Measurements from ENCODE around the gene S100B.

DNA sequence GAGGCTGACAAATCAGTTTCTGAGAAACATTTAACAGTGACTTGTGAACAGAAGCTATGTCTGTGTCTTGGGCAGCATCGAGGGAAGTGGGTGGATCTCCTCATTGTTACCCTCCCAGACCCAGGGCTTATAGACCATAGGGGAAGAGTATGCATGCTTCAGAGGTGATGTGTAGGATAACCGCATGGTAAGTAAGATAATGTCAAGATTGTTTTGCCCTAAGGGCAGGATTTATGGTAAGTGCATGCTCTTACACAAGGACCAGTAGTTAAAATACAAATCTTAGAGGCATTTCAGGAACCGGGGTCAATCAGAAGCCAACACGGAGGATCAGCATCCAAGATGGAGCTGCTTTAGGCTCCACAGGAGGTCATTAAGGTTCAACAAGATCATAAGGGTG is 22.8 kb upstream of the S100B start:
- TF ChIP-seq, protein P1, sequence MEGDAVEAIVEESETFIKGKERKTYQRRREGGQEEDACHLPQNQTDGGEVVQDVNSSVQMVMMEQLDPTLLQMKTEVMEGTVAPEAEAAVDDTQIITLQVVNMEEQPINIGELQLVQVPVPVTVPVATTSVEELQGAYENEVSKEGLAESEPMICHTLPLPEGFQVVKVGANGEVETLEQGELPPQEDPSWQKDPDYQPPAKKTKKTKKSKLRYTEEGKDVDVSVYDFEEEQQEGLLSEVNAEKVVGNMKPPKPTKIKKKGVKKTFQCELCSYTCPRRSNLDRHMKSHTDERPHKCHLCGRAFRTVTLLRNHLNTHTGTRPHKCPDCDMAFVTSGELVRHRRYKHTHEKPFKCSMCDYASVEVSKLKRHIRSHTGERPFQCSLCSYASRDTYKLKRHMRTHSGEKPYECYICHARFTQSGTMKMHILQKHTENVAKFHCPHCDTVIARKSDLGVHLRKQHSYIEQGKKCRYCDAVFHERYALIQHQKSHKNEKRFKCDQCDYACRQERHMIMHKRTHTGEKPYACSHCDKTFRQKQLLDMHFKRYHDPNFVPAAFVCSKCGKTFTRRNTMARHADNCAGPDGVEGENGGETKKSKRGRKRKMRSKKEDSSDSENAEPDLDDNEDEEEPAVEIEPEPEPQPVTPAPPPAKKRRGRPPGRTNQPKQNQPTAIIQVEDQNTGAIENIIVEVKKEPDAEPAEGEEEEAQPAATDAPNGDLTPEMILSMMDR (IDR thresholded peaks at IDR 0.05; ENCODE audit: low read depth, low read length, missing input control) = no peak
- TF ChIP-seq EGR1 (IDR thresholded peaks at IDR 0.05; ENCODE audit: low read depth in 2 of 2) = no peak
- TF ChIP-seq TAF1 (conservative IDR thresholded peaks at IDR 0.05) = no peak
- no peak for TF ChIP-seq YY1 (IDR thresholded peaks at IDR 0.05)
- no peak for TF ChIP-seq SP1 (IDR thresholded peaks at IDR 0.05)
- no peak for TF ChIP-seq RAD21 (IDR thresholded peaks at IDR 0.05)
- TF ChIP-seq ZBTB33 (IDR thresholded peaks at IDR 0.05) = no peak
